Measurements from ENCODE around the gene OSR1. TPM values are rescaled to one million over a fixed set of nuclear protein-coding genes. Genes with fewer than 3 reads are reported as not detected.

The OSR1 gene
- total RNA-seq, 1 experiment from 2014 or later, result 2.2 TPM

- Histone ChIP-seq H3K4me1 (replicated peaks) (peaks cover 9% of the 10 kb centered on the region), H3K9me3 (replicated peaks) (no peaks in the 10 kb centered on the region), H3K4me3 (peak overlapping the region; percentile 43), H3K27me3 (replicated peaks) (no peaks in the 10 kb centered on the region), H3K27ac (no peak overlapping the region), H3K36me3 (no peaks in the 10 kb centered on the region)
- DNase-seq (ENCODE audit: low read depth in 1 of 2, low spot score in 2 of 2), result no peak
These were observed 5.0 kb upstream of the OSR1 start for GRCh38 chr2:19363474-19363778.

DNA sequence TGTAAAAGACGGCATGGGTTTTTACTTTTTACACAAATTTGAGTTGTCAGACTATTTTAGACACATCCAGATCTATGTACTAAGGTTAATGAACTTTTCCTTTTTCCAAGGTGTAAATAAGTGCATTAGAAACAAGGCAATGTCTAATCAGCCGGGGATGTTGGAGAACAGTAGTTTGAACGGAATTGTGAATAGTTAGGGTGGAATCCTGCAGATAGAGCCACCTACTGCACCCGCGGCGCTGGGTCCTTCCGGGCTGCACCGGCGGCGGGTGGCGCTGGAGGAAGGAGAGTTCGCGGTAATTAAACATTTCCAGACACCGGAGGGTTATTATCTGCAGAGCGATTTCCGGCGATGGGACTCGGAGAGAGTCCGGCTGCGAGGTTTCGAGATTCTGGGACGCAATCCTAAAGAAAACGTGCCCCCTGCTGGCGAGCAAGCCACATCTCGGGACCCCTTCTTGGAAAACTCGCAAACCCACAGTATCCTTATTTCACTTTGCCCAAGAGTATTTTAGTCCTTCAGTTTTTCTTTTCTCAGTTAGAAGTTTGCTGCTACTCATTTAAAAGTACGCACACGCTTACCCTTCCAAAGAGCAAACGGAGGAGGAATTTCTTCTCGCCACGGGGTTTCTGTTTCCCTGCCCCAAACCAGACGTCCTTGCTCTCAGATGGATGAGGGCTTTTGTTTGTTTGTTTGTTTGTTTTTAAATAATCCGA is 4.5 kb upstream of the OSR1 start:
- Histone ChIP-seq H3K9me3 (replicated peaks) (no peaks in the 10 kb centered on the region), H3K27me3 (replicated peaks) (no peaks in the 10 kb centered on the region), H3K4me1 (replicated peaks) (peaks cover 9% of the 10 kb centered on the region), H3K36me3 (no peaks in the 10 kb centered on the region), H3K4me3 (peak overlapping the region; percentile 43), H3K27ac (no peak overlapping the region; the same call in 1 of the 2 replicates)
- peak; percentile 78 to 82 for DNase-seq (ENCODE audit: low read depth in 1 of 2, low spot score in 2 of 2)

GRCh38 chr2:19362094-19362754 is 3.8 kb upstream of the OSR1 start:
- Histone ChIP-seq H3K9me3 (replicated peaks) (no peaks in the 10 kb centered on the region), H3K27me3 (replicated peaks) (no peaks in the 10 kb centered on the region), H3K4me3 (peak overlapping the region; percentile 43), H3K27ac (no peak overlapping the region; the same call in 1 of the 2 replicates), H3K36me3 (no peaks in the 10 kb centered on the region), H3K4me1 (replicated peaks) (peaks cover 14% of the 10 kb centered on the region)
- peak in 1 of 2 experiments; percentile 54 for DNase-seq (ENCODE audit: low read depth in 1 of 2, low spot score in 2 of 2)

DNA sequence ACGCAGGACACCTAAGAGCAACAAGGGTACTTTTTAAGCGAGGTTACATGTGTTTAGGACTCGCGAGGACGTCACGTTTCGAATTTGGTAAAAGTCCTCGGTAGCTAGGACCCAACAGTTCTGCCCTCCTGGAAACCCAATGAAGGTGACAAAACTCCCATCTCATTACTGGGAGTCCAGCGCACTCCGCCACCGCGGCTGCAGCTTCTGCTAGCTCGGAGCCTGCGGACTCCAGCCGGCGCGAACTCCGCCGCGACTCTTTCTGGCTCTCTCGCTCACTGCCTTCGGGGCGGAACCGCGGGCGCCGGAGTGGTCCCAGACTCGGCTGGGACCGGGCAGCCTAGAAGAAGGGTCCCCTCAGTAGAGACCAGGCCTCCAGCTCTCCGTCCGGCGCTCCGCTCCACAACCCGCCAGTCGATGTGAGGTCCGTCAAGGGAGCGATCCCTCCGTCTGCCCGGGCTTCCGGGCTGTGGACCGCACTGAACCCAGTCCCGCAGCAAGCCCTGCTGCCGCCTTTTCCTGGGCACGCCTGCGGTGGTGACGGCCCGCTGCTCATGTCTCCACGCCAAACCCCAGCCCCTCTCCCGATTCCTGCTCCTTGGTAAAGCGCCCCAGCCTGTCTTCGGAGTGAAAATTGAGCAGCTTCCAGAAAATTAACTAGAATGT is 3.0 kb upstream of the OSR1 start:
- no peak for DNase-seq (ENCODE audit: low read depth in 1 of 2, low spot score in 2 of 2)
- Histone ChIP-seq H3K9me3 (replicated peaks) (no peaks in the 10 kb centered on the region), H3K36me3 (no peaks in the 10 kb centered on the region), H3K4me1 (replicated peaks) (peaks cover 14% of the 10 kb centered on the region), H3K27me3 (replicated peaks) (no peaks in the 10 kb centered on the region), H3K27ac (no peak overlapping the region), H3K4me3 (no peak overlapping the region)

- no peaks in the 10 kb centered on the region for H3K36me3 ChIP-seq
- H3K27me3 ChIP-seq (replicated peaks), result no peaks in the 10 kb centered on the region
- peaks cover 14% of the 10 kb centered on the region for H3K4me1 ChIP-seq (replicated peaks)
- no peaks in the 10 kb centered on the region for H3K9me3 ChIP-seq (replicated peaks)
- no peak overlapping the region for H3K4me3 ChIP-seq
- no peak overlapping the region for H3K27ac ChIP-seq
- DNase-seq (ENCODE audit: low read depth in 1 of 2, low spot score in 2 of 2), result no peak
These were observed 2.5 kb upstream of the OSR1 start for GRCh38 chr2:19360966-19361321.

- Histone ChIP-seq H3K4me1 (replicated peaks) (peaks cover 14% of the 10 kb centered on the region), H3K36me3 (no peaks in the 10 kb centered on the region)
- DNase-seq (ENCODE audit: low read depth in 1 of 2, low spot score in 2 of 2), result no peak
These were observed 2.0 kb upstream of the OSR1 start for GRCh38 chr2:19360266-19360965.

GRCh38 chr2:19359456-19359855 is 1.0 kb upstream of the OSR1 start:
- no peak for DNase-seq (ENCODE audit: low read depth in 1 of 2, low spot score in 2 of 2)
- Histone ChIP-seq H3K27ac (no peak overlapping the region), H3K4me1 (replicated peaks) (peaks cover 14% of the 10 kb centered on the region), H3K27me3 (replicated peaks) (no peaks in the 10 kb centered on the region), H3K4me3 (no peak overlapping the region), H3K36me3 (no peaks in the 10 kb centered on the region), H3K9me3 (replicated peaks) (no peaks in the 10 kb centered on the region)

More at GRCh38 chr2:19360266-19360965, 2.0 kb upstream of the OSR1 start:
- Histone ChIP-seq H3K9me3 (replicated peaks) (no peaks in the 10 kb centered on the region), H3K27me3 (replicated peaks) (no peaks in the 10 kb centered on the region), H3K4me3 (no peak overlapping the region), H3K27ac (no peak overlapping the region)

DNA sequence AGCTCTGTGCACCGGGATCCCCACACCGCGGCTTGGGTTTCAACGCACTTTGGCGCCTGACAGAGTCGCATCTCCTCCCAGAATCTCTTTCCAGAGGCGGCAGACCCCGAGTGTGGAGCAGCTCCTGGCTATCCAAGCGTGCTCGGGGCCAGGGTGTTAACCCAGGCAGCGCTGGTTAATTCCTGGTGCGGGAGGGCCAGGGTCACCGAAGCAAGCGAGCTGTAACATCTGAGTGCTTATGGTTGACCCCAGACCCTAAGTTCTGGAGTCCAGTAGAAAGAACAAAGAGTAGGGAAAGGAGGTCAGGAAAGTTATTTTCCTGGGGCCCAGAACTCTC is 566 bp upstream of the OSR1 start:
- no peak for DNase-seq (ENCODE audit: low read depth in 1 of 2, low spot score in 2 of 2)
- no peaks in the 10 kb centered on the region for H3K9me3 ChIP-seq (replicated peaks)
- peak overlapping the region; percentile 58 for H3K4me3 ChIP-seq
- no peaks in the 10 kb centered on the region for H3K36me3 ChIP-seq
- no peak overlapping the region for H3K27ac ChIP-seq
- no peaks in the 10 kb centered on the region for H3K27me3 ChIP-seq (replicated peaks)
- H3K4me1 ChIP-seq (replicated peaks), result peaks cover 14% of the 10 kb centered on the region

GRCh38 chr2:19357402-19358241 is 801 bp downstream of the OSR1 start:
- Histone ChIP-seq H3K4me1 (replicated peaks) (peaks cover 11% of the 10 kb centered on the region), H3K4me3 (peak overlapping the region; percentile 58), H3K36me3 (no peaks in the 10 kb centered on the region), H3K9me3 (replicated peaks) (no peaks in the 10 kb centered on the region), H3K27ac (no peak overlapping the region), H3K27me3 (replicated peaks) (no peaks in the 10 kb centered on the region)
- no peak for DNase-seq (ENCODE audit: low read depth in 1 of 2, low spot score in 2 of 2)

GRCh38 chr2:19356545-19357401 is 1.6 kb downstream of the OSR1 start:
- H3K36me3 ChIP-seq, result no peaks in the 10 kb centered on the region
- no peak overlapping the region for H3K27ac ChIP-seq
- H3K4me3 ChIP-seq, result no peak overlapping the region
- no peak for DNase-seq (ENCODE audit: low read depth in 1 of 2, low spot score in 2 of 2)
- H3K4me1 ChIP-seq (replicated peaks), result peaks cover 11% of the 10 kb centered on the region
- no peaks in the 10 kb centered on the region for H3K27me3 ChIP-seq (replicated peaks)
- no peaks in the 10 kb centered on the region for H3K9me3 ChIP-seq (replicated peaks)

DNA sequence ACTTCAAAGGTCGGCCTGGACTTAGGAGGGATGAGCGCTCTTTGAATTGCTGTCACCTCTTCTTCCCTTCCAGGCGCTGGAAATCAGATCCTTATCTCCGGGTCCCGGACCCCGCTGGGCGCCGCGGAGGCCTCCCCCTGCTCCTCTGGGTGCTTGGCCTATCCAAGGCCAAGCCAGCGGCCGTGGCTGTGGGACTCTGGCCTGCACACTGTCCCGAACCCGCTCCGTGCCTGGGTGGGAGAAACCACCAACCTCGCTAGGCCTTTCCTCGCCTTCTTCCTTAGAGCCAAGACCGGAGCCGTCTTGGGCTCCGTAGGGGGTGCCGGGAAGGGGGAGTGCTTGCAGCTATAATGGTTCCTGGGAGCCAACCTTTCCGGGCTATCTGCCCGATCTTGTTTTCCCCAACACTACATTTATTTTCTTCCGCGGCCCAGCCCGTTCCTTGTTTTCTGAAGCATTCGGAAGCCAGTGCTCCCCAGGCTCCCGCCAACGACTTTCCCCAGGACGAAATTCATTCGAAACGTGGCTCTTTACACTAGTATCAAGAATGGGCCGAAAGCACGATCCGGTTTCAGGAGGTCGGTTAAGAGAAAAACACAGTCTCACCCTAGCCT is 2.4 kb downstream of the OSR1 start:
- no peak overlapping the region for H3K27ac ChIP-seq
- DNase-seq (ENCODE audit: low read depth in 1 of 2, low spot score in 2 of 2), result no peak
- H3K27me3 ChIP-seq (replicated peaks), result no peaks in the 10 kb centered on the region
- H3K4me3 ChIP-seq, result no peak overlapping the region
- no peaks in the 10 kb centered on the region for H3K36me3 ChIP-seq
- H3K9me3 ChIP-seq (replicated peaks), result no peaks in the 10 kb centered on the region
- peaks cover 11% of the 10 kb centered on the region for H3K4me1 ChIP-seq (replicated peaks)

DNA sequence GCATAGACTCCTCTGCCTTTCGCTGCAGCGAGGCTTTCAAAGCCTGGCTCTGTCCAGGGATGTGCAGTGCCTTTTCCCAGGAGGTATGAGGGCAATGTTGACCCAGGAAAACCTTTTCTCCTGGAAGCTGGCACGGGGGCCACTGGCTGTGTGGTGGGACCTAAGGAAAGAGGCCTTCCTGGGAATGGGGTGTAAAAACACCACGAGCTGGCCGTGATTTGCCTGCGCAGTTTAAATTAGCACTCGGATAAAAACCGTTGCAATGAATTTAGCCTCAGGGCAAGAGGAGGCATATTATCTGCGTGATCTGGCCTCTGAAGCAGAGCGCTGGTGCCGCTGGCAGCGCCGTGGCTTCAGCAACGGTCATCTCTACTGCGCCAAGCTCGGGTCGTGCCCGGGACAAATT is 3.0 kb downstream of the OSR1 start:
- Histone ChIP-seq H3K27me3 (replicated peaks) (no peaks in the 10 kb centered on the region), H3K27ac (no peak overlapping the region), H3K9me3 (replicated peaks) (no peaks in the 10 kb centered on the region), H3K4me3 (no peak overlapping the region), H3K4me1 (replicated peaks) (peaks cover 11% of the 10 kb centered on the region), H3K36me3 (no peaks in the 10 kb centered on the region)
- DNase-seq (ENCODE audit: low read depth in 1 of 2, low spot score in 2 of 2), result no peak

All from SJSA1 (cell line).